Dermis microvascular lymphatic vessel endothelial cell (primary cell): Measurements from ENCODE around the gene ZNF618. TPM values are rescaled to one million over a fixed set of nuclear protein-coding genes. Genes with fewer than 3 reads are reported as not detected.

ENCODE experiments used
- DNase-seq, 2 donors: peaks; one replicate each; pipeline versions ENCODE4 v3.0.0 to v3.0.0-alpha.2; 2010; ENCODE audit warnings: low read depth in 2 of 2
- total RNA-seq: library from RNA; depleted of rRNA; stranded (reverse); fragments of >200 nt; gene quantifications from 2 replicates; pipeline ENCODE4 v1.2.1, GENCODE V29; 2014

The ZNF618 gene
- total RNA-seq, 1 donor from 2014 or later, result 6.8 TPM

- DNase-seq, result no peak
Measured at GRCh38 chr9:113957351-113957750, 81.2 kb downstream of the ZNF618 start.

DNA sequence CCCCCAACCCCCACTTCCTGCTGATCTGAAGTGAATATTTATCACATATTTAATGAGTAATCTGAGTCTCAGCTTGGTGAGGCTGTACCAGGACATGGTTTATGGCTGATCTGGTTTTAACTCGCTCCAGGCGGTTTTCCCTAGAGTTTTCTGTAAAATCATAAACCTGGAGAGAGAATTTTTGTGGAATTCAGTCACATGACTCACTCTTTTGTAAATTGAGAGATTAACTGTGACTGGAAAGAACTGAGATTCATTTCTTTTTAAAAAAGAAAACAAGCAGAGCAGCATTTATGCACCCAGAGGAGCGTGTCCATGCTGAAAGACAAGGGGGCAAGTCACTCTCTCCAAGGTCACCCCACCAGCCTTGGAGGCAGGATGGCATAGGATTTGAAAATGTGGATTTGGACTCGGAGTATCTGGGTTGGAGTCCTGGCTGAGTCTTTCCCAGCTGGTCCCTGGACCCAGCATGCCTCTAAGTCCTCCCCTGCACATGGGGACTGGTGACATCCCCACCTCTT is 81.8 kb downstream of the ZNF618 start:
- peak; percentile 11 to 64 for DNase-seq

DNA sequence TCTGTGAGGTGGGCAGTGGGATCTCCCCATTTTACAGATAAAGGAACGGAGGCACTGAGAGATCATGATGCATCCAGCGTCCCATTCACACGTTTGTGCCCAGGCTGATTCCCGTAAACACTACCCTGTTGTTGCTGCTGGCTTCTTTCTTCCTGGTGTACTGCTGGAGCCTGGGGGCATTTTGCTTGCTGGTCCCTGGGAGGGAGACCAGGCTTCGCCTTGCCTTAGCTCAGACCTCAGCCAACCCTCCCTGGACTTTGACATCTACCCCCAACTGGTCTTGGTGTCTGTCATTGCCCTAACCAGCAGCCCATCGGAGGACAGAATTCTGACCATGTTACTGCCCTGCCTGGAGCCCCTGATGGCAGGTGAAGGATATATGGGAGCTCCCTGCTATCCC is 82.4 kb downstream of the ZNF618 start:
- DNase-seq, result no peak

- DNase-seq, result no peak
Measured at GRCh38 chr9:113960768-113961167, 84.7 kb downstream of the ZNF618 start.

DNA sequence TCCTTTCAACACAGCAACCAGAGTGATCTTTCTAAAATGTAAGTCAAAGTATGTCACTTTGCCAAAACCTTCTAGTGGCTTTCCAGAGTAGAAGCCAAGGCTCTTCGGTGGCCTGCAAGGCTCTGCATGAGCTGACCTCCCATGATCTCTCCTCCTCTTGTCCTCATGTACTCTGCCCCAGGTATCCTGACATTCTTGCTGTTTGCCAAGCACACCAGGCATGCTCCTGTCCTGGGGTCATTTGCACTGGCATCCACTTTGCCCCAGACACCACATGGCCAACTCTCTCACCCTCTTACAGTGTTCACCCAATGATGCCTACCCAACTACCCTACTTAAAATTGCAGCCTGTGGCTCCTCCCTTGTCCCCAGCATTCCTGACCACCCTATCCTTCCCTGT is 86.3 kb downstream of the ZNF618 start:
- no peak for DNase-seq

- DNase-seq, result peak; percentile 52 to 80
Measured at GRCh38 chr9:113963017-113963620, 87.0 kb downstream of the ZNF618 start.

DNA sequence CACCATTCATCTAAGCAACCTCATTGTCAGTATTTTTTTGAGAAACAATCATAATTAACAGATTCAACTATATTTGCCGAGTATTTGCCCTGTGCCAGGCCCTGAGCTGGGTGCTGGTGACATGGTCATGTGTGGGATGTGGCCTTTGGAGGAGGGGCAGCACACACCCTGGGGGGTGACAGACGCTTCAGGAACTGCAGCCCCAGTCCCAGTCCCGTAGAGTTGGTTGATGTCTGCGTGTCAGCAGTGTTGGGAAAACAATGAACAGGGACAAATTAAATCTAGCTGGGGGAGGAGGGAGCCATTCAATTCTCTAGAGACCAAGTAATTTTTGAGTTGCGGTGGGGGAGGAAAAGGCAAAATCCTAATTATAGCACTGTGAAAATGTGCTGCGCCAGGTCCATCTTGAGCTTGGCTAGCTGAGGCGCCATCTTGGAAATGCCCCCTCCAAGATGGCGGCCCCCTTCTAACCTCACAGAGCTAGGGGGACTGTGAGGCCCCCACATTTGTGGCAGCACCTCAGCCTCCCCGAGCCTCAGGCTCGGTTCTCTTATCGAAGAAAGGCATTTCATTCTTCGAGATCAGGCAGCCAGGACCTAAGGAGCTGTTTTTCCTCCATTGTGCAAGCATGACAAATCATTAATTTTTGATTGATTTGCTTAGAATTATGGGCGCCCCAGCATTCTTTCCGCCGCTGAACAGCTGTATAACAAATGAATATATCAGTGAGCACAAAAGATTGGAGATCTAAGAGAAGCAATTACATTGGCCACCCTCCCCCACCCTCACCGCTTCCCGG is 87.8 kb downstream of the ZNF618 start:
- DNase-seq, result no peak

GRCh38 chr9:113964495-113965170 is 88.5 kb downstream of the ZNF618 start:
- no peak for DNase-seq

- no peak for DNase-seq
Measured at GRCh38 chr9:113966394-113966793, 90.3 kb downstream of the ZNF618 start.

DNA sequence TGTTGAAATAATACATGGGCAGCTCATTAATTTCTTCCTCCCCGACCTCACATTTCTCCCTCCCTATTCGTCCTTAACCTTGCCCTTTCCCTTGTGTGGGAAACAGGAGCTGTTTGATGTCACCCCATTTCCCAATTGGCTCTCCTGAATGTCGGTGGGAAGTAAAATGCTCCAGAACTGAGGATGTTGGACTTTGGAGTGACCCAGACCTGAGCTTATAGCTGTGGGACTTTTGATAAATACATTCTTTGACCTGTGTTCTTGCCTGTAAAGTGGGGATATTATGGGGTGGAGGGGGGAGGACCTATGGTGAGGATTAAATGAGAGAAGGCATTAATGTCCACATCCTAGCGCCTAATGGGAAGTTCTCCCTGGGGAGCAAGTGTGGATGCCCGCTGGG is 91.3 kb downstream of the ZNF618 start:
- DNase-seq, result no peak

DNA sequence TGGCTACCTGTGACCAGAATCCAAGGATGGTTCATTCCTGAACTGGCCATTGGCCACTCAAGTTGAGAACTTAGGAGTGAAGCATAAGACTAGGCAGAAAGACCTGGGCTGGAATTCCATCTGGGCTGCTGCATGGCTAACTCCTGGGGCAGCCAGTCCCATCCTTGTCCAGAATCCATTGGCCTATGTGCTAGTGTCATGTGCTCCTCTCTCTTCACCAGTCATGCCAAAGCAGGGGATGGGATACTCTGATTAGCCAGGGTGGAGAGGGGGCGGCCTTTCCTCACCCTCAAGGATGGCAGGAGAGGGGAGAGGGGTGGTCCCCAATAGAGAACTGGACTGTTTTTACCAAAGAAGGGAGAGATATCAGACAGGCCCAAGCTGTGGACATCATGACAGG is 93.2 kb downstream of the ZNF618 start:
- DNase-seq, result no peak

- DNase-seq, result no peak
Measured at GRCh38 chr9:113973226-113973625, 97.1 kb downstream of the ZNF618 start.

DNA sequence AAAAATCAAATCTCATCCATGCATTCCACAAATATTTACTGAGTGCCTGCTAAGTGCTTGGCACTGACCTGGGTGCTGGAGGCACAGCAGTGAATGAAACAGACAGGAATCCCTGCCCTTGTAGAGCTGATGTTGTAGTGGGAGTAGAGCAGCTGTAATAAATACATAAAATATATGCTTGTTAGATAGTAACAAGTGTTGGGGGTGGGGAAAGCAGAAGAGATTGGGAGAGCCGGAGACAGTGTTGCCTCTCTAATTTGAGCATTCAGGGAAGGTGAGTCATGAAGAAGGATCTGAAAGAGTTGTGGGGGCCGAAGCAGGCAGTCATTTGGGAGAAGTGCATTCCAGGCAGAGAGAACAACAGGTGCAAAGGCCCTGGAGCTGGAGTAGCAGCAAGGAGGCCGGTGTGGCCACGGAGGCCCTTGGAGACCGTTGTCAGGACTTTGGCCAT is 97.9 kb downstream of the ZNF618 start:
- no peak for DNase-seq

GRCh38 chr9:113976915-113977314 is 100.8 kb downstream of the ZNF618 start:
- no peak for DNase-seq

DNA sequence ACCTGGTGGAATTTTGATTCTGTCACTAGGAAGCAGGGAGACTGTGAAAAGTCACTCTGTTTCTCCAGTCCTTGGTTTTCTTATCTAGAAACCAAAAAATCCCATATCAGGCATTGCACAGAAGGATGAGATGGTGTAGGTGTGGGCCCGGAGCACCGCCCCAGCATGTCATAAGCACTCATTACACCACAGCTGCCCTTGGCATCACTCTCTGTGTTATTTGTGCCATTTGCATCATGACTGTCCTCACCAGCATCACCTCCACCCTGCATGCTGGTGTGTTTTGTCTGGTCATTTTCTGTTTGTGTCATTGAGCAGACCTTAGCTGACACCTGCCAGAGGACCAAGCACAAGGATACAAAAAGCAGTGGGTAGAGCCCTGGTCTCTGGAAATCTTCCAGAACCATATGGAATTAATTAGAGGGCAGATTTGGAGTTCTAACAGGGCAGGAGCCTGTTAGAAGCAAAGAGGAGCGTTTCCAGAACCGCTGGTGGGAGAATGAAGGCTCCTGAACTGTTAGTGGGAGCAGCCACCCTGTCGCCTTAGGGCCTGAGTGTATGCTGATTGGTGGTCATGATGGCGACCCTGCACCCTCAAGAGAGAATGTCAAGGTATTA is 102.7 kb downstream of the ZNF618 start:
- no peak for DNase-seq

DNA sequence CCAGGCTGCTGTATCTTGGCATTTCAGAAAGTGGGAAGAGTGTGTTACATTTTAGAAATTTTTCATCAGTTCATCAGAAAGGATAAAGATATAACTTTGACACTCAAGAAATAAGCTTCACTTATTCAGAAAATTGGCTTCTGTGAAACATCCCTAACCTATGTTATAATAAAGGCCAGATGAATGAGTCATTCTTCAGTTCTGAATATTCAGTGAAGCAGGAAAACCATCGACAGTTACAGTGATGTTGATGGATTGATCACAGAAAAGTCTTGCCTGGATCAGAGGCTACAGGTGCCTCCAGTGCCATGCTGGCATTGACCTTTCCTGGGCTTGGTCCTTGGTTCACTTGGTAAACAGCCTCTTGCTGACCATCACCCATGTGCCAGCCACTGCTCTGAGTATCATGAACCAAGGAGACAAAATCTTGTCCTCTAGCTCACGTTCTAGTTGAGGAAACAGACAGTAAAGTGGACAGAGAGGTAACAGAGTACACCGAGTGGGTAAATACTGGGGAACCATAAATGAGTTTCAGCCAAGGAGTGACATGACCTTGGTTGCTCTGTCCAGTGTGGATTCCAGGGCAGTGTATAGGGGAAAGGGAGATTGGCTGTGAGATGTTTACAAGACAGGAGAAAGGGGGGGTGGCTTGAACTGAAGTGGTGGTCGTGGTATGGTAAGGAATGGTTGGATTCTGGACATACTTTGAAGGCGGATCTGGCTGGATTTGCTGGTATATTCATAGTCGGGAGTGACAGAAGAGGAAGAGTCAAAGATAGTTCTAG is 103.4 kb downstream of the ZNF618 start:
- peak in 1 of 2 donors; percentile 41 for DNase-seq

DNA sequence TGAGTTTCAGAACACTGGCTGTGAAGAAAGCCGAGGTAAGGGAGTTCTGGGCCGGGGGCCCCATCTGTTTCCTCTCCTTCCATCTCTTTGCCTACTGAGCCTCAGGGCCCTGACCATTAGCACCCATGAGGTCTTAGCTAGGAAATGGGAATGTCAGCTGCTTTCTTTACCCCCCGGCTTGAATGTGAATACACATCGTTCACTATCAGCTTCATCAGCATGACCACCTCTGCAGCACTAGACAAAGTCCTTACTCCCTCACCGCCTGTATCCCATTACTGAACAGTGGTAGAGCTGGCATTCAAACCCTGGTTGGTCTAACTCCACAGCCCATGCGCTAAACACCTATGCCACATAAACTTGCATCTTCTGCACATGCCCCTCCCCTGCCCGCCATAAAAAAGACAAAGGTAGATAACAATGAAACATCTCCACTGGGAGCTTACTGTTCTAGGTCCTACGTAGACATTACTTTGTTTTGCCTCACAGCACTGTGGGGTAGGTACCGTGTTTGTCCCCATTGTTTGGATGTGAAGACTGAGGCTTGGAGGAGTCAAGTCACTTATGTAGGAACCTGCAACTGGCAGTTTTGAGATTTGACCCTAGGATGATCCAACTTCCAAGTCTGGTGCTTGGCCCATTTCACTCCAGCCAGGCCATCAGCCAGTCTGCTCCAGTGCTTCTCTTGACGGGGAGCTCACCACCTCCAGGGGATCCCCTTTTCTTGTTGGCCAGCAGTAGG is 108.7 kb downstream of the ZNF618 start:
- no peak for DNase-seq

DNA sequence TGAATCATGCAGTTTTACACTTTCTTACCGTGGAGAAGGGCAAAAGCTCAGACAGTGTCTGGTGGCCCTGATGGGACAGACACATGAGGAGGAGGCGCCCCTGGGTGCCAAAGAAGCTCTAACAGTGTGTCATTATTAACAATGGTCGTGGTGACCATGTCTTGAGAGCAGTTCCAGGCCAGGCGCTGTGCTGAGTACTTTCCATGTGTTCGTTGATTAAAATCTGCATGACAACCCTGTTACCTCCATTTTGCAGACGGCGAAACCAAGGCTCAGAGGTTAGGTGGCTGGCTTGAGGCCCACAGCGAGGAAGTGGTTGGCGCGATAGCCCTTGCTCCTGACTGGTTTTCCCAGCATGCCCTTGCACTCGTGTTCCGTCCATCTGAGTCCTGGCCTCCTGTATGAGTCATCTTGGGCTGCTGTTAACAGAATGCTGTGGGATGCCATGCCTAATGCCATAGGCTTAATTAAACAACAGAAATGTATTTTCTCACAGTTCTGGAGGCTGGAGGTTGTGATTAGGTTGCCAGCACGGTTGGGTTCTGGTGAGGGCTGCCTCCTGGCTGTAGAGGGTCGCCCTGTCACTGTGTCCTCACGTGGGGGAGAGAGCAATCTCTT is 110.0 kb downstream of the ZNF618 start:
- peak in 1 of 2 donors; percentile 54 for DNase-seq

DNA sequence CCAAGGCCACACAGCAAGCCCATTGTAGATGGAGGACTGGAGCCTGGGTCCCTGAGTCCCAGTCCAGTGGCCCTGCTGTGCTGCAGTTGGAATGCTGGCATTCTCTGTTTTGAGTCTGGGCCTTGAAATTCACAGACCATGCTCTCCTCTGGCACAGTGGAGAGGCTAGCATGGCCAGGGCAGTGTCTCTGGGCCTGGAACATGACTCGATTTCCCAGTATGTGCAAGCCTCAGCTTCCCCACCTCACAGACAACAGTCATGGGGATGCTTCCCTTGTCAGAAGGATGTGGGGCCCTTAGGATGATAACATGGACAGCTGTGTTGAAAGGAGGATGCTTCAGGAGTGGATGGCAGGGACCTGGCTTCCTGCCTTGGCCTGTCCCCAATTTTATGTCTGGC is 110.8 kb downstream of the ZNF618 start:
- no peak for DNase-seq

GRCh38 chr9:113987526-113987925 is 111.4 kb downstream of the ZNF618 start:
- no peak for DNase-seq
